Ecto neural progenitor cell (in vitro differentiated cells): Measurements from ENCODE around the gene SEPTIN7.

Source experiments
- DNase-seq: peaks from one replicate; pipeline ENCODE4 v3.0.0-alpha.2; 2018; ENCODE audit warnings: low spot score

Gene SEPTIN7

DNA sequence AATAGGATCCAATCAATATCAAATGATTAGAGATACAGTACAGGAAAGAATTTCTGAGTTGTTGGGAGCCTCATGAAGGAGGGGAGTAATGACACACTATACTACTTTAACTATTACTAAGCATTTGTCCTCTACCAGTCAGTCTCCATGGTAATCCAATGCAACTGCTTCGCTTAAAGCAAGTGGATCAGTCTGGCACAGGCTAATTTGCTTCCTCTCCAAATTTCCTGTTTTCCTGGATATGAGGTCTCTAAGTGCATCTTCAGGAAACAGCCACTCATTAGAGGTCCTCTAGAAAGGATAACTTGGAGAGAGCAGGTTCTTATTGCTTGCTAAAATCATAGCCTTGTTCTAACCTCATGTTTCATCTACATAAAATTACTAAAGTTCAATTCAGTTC is 8.4 kb upstream of the SEPTIN7 start:
- no peak for DNase-seq

DNA sequence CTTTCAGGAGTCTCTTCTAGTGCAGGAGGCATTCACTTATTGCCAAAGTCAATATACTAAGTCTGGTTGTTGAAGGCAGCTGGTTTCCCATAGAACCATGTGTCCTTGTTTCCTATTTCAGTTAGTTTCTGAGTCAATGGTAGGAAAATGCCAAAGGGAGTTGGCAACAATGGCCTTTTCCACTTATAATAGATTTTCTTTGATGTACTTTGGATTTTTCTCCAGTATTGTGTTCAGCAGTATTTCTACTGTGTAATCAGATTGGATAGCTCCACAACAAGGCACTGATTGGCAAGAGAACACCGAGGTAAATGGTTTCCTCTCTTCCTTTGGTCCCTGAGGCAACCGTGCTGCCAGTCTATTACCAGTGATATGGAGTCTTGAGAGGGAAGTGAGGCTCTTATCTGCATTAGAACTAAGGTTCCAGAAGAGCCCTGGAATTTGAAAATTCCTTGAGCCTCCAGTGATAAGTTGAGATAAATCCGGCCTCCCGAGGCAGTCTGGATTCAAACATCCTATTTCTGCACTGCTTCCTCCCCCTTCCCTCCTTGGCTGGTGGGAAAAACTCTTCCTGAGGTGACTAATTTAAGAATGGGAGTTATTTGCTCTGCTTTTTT is 7.9 kb upstream of the SEPTIN7 start:
- DNase-seq, result no peak

DNA sequence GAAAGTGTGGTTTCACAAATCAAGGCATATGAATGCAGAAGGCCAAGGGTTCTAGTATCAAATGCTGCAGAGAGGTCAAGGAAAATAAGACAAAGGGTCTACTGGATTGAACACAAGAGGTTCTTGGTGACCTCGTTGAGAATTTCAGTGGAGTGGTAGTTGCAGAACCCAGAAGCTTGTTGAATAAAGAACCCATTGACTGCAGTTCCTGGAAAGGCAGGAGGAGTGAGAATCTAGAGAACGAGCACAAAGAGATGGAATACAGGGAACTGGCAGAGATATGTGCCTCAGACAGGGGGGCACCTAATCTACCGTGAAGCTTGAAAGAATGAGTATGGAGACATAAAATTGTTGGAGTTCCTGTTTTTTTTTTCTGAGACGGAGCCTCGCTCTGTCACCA is 3.5 kb upstream of the SEPTIN7 start:
- no peak for DNase-seq

DNA sequence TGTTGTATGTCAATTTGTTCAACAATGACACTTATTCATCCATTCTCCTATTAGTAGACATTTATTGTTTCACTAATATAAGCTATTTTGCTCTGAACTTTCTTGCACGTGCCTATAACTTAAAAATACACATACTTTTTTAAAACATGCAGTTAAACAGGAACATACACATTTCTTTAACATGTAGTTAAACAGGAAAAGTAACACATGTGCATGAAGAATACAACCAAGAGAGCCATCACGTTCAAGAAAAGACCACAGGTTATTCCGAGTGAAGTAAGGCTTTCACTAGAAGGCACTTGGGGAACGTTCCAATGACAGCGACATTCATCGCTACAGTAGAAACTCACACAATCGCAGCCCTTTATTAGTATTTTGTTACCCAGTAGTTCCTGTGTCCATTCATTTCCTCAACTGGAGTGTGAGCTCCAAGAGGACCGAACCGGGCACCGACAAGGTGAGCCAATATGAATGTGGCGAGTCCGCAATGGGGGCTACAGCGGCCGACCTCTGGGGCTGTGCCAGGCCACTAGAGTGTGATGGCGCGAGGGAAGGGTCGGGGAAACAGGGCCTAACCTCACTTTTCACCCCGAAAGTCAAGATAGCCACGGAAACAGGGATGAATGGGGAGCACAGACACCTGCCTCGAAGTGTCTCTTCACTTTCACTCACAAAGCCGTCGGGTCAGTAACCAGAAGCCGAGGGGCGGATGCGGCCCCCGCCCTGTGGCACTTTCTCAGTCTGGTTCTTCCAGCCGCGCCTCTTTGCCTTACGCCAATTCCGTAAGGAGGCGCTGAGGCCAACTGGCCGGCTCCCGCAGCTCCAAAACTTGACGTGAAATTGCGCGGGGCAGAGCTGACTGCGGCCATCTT is 775 bp upstream of the SEPTIN7 start:
- peak; percentile 95 for DNase-seq

DNA sequence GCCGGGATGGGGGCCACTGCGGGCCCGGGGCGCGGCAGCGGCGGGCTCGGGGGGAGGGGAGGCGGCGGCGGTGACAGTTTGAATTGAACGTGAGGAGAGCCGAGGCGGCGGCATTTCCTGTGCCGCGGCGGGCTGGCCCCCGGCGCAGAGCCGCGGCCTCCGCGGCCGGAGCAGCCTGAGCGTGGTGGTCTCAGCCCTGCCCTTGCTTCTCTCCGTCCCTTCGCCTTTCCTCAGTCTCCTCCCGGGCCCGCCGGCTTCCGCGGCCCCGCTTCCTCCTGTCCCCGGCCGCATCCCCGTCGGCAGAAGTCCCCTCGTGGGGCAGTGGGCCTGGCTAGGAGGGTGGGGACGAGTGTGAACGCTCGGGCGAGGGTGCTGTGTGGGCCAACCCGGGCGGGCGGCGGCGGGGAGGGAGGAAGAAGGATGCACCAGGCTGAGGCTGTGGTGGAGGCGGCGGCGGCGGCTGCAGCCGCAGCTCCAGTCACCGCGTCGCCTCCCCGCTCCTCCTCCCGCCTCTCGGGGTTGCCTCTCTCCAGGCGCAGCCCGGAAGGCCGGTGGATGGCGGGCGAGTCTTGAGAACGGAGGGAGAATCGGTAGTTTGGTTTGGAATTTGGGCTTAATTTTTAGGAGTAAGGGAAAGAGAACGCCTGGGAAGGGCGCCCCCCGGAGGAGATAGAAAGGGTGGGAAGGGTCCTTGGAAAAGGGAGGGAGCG is 690 bp downstream of the SEPTIN7 start:
- peak; percentile 80 for DNase-seq

DNA sequence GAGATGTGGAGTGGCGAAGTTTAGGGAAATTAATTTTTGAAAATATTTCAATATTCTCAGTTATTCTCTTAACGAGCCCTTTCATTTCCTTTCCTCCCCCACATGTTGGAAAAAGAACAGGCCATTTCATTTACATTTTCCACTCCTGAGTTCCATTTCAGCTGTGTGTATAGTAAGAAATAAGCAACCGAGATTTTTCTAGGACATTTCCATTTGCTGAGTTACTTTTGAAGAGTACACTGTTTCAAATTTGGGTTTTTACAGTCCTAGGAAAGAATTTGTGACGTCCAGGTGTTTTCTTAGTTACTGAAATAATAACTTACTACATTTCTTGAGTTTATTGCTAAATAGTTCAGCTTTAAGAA is 1.2 kb downstream of the SEPTIN7 start:
- DNase-seq, result no peak

DNA sequence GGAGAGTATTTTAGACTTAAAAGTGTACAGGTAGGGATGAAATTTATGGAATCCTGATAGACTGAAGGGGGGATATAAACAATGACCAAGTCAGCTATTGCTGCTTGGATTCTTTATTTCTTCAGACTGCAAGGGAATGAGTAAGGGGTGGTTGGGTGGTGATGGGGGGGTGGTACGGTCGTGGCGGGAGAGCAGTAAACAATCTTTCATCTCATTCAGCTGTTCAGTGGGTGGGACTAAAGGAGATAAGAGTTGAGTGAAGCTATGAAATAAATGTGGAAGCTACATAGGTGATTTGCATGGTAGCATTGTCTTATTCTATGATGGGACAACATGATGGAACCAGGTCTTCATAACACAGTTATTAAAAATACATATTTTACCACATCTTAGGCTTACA is 1.8 kb downstream of the SEPTIN7 start:
- no peak for DNase-seq

DNA sequence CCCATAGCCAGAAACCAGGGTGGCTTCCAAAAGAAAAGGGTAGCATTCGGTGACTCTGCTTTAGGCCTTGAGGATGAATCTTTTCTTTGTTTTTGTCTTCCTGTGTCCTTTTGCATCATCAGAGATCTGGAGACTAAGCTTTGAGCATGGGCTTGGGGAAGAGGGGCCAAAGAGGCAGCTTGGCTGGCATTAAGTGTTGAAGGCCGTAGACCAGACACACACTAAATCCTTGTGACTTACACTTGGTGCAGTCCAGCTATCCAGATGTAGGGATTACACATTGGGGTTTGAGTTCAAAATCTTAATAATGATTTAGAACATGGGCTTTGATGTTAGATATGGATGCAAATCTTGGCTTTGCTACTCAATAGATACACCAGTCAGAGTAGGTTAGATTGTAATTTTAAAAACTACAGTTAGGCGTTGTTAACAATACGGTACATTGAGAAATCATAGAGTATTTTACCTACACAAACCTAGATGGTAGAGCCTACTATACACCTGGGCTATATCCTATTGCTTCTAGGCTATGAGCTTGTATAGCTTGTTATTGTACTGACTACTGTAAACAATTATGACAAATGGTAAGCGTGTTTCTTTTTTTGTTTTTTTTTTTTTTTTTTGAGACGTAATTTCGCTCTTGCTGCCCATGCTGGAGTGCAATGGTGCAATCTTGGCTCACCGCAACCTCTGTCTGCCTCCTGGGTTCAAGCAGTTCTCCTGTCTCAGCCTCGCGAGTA is 3.5 kb downstream of the SEPTIN7 start:
- DNase-seq, result no peak

DNA sequence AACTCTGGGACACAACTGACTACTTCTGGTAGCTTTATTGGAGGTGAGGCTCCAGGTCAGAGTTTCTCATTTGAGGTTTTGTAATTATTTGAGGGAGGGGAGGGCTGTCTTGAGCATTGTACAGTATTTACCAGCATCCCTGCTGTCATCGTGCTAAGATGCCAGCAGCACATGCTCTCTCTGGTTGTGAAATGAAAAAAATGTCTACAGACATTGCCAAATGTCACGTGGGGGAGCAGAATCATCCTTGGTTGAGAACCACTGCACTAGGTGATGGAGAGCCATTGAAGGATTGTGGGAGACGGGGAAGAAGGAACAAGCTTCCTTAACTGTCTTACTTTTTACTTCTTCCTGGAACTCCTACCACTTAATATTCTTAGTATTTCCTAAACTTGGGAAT is 5.0 kb downstream of the SEPTIN7 start:
- DNase-seq, result no peak

DNA sequence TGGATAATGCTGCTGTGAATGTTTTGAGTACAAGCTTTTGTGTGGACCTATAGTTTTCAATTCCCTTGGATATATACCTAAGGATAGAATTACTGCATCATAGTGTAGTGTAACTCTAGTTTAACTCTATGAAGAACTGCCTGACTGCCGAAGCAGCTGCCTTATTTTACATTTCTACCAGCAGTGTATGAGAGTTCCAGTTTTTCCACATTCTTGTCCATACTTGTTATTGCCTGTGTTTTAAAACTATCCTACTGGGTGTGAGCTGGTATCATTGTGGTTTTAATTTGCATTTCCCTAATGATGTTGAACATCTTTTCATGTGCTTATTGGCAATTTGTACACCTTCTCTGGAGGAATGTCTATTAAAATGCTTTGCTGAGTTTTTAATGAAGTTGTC is 15.7 kb downstream of the SEPTIN7 start:
- DNase-seq, result no peak

DNA sequence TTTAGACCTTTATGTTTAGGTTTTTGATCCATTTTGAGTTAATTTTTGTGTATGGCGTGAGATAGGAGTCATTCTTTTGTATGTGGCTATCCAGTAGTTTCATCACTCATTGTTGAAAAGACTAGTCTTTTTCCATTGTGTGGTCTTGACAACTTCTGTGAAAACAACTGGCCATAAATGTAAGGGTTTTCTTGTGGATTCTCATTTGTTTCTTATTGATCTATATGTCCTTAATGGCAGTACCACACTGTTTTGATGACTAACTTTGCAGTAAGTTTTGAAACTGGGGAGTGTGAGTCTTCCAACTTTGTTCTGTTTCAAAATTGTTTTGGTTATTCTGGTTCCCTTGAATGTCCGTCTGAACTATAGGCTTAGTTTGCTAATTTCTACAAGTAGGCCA is 16.3 kb downstream of the SEPTIN7 start:
- no peak for DNase-seq

DNA sequence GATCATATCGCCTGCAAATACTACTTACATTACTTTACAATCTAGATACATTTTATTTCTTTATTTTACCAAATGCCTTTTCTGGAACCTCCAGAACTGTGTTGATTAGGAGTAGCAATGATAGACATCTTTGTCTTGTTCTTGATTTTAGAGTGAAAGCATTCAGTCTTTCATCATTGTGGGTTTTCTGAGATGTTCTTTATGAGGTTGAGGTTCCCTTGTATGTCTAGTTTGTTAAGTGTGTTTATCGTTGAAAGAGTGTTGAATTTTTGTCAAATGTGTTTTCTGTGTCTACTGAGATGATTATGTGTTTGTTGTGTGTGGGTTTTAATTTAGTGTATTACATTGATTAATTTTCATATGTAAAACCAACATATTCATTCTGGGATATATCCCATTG is 17.1 kb downstream of the SEPTIN7 start:
- no peak for DNase-seq

DNA sequence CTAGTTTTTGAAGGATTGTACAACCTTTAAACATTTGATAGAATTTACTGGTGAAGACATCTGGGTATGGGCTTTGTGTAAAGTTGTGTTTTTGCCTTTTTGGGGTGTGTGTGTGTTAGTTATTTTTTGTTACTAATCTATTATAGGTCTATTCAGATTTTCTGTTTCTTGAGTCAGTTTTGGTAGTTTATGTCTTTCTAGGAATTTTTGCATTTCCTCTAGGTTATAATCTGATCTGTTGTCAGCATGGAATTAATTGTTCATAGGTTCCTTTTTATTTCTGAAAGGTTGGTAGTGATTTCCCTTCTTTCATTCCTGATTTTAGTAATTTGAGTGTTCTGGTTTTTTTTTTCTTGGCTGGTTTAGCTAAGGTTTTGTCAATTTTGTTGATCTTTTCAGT is 17.7 kb downstream of the SEPTIN7 start:
- DNase-seq, result no peak

DNA sequence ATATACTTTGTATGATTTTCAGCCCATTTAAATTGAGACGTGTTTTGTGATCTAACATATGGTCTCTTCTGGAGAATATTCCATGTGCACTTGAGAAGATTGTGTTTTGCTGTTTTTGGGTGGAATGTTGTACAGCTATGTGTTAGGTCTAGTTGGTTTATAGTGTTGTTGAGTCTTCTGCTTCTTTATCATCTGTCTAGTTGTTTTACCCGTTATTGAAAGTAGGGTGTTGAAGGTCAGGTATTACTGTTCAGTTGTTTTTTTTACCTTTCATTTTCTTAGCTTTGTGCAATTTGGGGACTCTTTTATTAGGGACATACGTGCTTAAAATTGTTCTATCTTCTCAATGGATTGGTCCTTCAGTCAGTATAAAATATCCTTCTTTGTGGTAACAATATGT is 18.5 kb downstream of the SEPTIN7 start:
- no peak for DNase-seq

DNA sequence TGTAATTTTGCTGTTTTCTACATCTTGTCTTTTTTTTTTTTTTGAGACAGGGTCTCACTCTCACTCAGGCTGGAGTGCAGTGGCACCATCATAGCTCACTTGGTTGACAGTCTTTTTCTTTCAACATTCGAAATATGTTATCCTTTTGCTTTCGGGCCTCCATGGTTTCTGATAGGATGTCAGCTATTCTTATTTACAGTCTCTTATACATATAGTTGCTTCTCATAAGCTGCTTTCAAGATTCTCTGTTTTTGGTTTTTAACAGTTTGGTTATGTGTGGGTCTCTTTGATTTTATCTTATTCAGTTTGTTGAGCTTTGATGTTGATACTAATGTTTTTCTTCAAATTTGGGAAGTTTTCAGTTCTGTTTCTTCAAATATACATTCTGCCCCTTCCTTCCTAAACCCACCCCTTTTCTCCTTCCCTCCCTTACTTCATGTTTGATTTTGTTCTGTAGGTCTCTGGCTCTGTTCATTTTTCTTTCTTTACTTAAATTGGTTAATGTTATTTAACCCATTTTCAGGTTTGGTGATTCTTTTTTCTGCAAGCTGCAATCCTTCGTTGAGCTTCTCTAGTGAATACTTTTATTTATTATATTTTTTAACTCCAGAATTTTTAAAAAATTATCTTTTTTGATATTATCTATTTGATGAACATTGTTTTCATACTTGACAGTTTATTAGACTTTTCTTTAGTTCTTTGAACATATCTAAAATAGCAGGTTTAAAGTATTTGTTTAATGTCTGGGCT is 19.3 kb downstream of the SEPTIN7 start:
- DNase-seq, result no peak

DNA sequence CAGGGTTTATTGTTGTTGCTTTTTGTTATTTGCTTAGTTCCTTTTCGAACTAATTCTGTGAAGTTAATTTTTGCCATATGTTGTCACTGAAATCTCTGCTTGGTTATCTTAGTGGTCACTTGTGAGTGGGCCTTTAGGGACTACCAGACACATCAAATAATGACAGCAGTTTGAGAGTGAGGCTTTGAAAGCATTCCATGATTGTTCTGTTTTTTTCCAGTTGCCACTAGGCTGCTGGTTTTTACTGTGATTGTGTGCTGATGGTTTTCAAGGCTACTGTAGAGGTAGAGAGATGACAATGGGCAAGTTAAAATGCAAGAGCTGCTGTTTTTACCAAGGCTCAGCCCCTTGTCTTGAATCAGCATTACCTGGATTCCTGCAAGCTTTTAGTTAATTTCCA is 20.0 kb downstream of the SEPTIN7 start:
- no peak for DNase-seq

DNA sequence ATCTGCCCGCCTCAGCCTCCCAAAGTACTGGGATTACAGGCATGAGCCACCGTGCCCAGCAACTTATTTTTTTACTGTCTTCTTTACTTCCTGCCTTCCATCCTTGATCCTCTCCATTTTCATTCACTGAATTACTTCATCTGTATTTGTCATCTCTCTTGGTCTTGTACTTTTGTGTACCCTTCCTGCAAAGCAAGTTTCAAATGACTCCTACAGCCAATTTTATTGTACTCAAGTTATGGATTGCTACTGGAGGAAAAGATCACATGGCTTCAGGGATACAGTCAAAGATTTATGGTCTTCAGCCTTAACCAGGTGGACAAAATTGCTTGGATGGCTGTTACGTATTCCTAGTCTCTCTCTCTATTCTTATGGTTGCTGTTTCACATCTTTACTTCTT is 22.6 kb downstream of the SEPTIN7 start:
- DNase-seq, result no peak

DNA sequence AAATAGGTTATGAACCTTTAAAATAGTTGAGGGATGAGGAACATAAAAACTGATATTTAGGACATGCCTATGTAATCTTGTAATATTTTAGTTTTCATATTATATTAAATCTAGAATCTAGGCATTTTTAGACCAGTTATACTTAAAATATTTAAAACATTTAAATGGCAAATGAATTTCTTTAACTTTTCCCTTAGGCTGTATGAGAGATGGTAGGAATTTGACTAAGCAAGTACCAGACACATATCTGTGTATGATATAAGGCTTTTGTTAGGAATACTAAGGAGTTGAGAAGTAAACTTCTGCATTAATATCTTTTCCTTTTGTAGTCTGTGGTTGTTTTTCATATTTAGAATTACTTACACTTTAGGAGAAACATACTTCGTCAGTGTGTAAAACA is 25.1 kb downstream of the SEPTIN7 start:
- DNase-seq, result no peak

DNA sequence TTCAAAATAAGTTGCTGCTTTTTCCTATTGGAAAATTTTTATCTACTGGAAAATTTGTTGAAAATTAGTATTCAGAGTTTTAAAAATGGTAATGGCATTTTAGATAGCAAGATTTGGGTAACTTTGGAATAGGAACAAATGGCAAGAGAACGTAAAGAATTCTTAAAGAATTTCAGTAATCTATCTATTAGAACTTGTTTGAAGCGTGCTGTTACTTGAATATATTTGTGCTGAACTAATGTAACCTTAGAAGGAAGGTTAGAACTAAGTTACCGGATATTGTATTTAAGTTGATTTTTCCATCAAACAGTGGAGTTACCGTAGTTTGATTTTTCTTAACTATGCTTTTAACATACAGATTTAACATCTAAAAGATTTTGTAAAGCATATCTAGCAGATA is 25.9 kb downstream of the SEPTIN7 start:
- DNase-seq, result no peak

DNA sequence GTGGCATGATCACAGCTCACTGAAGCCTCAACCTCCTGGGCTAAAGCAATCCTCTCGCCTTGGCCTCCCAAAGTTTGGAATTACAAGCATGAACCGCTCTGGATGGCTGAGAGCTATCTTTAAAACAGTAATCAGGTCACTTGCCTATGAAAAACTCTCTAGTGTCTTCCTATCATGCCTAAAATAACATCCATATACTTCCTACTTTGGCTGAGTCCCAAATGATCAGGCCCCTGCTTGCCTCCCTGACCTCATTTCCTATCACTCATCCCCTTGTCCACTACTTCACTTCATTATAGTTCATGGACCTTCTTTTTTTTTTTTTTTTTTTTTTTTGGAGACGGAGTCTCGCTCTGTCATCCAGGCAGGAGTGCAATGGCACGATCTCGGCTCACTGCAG is 28.0 kb downstream of the SEPTIN7 start:
- no peak for DNase-seq

DNA sequence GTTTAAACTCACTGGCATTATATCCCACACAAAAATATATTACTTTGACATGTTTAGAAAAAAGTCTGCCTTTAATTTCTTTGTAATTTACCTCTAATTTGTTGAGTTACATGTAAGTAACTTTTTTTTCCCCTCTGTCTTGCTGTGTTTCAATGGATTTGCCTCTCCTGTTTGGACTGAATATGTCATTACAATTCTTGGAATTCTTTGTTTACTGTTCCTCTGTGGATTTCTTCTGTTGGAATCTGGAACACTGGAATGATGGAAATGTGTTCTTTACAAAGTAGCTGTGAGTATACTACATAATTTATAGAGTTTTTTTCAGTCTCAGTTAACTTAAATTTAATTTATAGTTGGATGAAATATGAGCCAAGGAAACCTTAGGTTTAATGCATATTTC is 30.4 kb downstream of the SEPTIN7 start:
- no peak for DNase-seq
